ENCODE results near the gene VHLL. TPM values are rescaled to one million over a fixed set of nuclear protein-coding genes. Genes with fewer than 3 reads are reported as not detected.
A peak's percentile ranks its signal among the peaks of the same experiment; 100 is the strongest.

VHLL gene
- polyA plus RNA-seq, 1 experiment = not detected

DNA sequence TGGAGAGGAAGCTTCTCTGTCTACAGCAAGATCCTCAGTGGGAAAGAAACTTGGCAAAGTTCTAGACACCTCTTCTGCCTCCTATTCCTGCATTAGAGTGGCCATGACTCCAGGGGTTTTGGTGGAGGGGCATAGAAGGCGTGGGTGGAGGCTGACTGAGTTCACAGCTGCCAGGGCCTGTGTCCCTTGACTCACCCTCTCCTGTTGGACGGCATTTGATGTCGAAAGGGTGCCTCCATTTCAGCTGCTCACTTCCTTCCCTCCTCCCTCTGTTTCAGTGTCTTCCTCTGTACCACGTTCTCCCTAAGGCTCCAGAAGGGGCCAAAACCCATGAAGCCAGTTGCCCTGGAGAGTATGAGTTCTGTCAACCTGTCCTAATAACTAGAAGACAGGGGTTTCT, 14.3 kb downstream of the VHLL start:
- Histone ChIP-seq H3K4me3 (ENCODE audit: low read depth, low read length) (no peak overlapping the region), H3K27me3 (ENCODE audit: control insufficient read depth, insufficient read depth, low read length) (no peaks in the 10 kb centered on the region), H3K36me3 (ENCODE audit: control insufficient read depth, insufficient read depth, low read length) (peaks cover 1% of the 10 kb centered on the region)
- no peak for DNase-seq (ENCODE audit: low read depth)
- TF ChIP-seq, protein P1, sequence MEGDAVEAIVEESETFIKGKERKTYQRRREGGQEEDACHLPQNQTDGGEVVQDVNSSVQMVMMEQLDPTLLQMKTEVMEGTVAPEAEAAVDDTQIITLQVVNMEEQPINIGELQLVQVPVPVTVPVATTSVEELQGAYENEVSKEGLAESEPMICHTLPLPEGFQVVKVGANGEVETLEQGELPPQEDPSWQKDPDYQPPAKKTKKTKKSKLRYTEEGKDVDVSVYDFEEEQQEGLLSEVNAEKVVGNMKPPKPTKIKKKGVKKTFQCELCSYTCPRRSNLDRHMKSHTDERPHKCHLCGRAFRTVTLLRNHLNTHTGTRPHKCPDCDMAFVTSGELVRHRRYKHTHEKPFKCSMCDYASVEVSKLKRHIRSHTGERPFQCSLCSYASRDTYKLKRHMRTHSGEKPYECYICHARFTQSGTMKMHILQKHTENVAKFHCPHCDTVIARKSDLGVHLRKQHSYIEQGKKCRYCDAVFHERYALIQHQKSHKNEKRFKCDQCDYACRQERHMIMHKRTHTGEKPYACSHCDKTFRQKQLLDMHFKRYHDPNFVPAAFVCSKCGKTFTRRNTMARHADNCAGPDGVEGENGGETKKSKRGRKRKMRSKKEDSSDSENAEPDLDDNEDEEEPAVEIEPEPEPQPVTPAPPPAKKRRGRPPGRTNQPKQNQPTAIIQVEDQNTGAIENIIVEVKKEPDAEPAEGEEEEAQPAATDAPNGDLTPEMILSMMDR (IDR thresholded peaks at IDR 0.05; ENCODE audit: insufficient read depth, low read depth, low read length) = no peak
- POLR2A ChIA-PET = no interaction called here
- CTCF ChIA-PET = no interaction called here

DNA sequence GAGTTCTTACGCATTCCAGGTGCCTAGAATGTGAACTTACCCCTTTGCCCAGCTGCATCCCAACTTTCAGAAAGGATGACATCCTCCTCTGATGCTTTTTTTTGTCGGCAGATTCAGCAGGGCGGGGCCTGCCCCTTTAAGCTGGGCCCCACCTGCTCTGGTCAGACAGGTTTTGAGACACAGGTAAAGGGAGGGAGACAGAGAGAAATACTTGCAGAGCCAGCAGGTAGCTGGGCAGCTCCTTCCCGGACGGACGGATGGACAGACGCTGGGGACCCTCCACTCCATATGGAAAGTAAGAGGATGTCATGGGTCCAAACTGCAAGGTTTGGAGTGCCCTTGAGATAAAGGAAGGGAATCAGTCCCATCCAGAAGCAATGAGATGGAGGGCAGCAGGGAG, 15.0 kb downstream of the VHLL start, which contains the start of gene TMEM79:
Gene TMEM79, plus strand, starts transcription at position 214 of the 400 bp plus-strand sequence. CDS start 902 bp downstream, outside the sequence.
- POLR2A ChIA-PET = no interaction called here

DNA sequence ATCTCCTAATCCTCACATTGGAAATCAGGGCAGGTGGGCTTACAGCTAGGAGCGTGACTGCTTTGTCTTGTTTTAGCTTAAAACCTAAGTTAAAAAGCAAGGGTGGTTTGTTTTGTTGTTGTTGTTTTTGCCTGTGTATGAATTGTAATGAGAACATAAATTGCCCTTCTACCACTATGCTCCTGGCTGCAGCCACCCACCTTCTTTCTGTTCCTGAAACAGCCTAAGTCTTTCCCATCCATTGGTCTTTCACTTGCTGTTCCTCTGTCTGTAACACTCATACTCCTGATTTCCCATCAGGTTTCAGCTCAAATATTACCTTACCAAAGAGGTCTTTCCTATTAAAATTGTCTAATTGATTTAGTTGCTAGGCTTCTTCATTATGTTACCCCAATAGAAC, 15.6 kb downstream of the VHLL start:
- Histone ChIP-seq H3K4me3 (ENCODE audit: low read depth, low read length) (peak overlapping the region; percentile 90), H3K36me3 (ENCODE audit: control insufficient read depth, insufficient read depth, low read length) (no peaks in the 10 kb centered on the region; the same call in none of the 2 replicates), H3K27me3 (ENCODE audit: control insufficient read depth, insufficient read depth, low read length) (no peaks in the 10 kb centered on the region)
- POLR2A ChIA-PET = no interaction called here
- DNase-seq (ENCODE audit: low read depth) = no peak
- TF ChIP-seq, protein P1 (IDR thresholded peaks at IDR 0.05; ENCODE audit: insufficient read depth, low read depth, low read length) = no peak
- CTCF ChIA-PET = interaction anchor here (1.4 to 1.6 kb wide), 2 partner anchors 12 to 76 kb away, joined by 3 to 7 read pairs; partner anchors contain the start of gene GLMP

More for the DNA sequence above, 15.0 kb downstream of the VHLL start, which contains the start of gene TMEM79:
- DNase-seq (ENCODE audit: low read depth) = no peak
- CTCF ChIA-PET = interaction anchor here (1.4 to 1.6 kb wide), 2 partner anchors 11 to 76 kb away, joined by 3 to 7 read pairs; partner anchors contain the start of gene GLMP
- Histone ChIP-seq H3K36me3 (ENCODE audit: control insufficient read depth, insufficient read depth, low read length) (peaks cover 1% of the 10 kb centered on the region), H3K27me3 (ENCODE audit: control insufficient read depth, insufficient read depth, low read length) (no peaks in the 10 kb centered on the region), H3K4me3 (ENCODE audit: low read depth, low read length) (peak within 1 kb of the TSS; percentile 90)
- TF ChIP-seq, protein P1 (IDR thresholded peaks at IDR 0.05; ENCODE audit: insufficient read depth, low read depth, low read length) = no peak

DNA sequence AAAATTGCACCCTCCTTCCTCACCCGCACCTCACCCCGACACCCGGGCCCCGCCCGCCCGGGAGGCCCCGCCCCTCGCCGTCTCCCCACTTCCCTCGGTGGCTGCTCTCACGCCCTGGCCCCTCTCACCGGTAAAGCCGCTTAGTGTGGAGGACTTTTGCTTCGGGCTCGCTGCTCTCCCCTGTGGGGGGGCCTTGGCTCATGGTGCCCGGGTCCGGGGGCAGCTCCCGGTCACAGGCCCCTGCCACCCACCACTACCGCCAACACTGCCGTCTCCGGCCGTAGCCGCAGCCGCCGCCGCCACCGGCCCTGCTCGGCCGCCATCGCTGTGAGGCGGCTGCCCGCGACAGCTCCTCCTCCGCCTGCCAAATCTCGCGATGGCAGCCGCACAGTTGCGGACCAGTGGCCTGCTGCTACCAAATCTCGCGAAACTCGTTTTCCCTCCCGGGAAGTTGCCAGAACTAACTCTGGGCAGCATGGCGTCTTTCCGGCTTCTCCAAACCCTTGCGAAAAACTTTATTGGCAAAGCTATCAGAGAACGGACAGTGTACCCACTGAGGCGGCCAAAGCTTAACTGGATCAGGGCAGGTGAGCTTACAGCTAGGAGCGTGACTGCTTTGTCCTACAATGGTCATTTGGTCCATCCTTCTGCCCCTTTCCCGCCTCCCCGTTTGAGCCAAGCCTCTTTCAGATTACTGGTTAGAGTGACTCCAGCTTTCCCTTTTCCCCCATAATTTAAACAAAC, 16.5 kb downstream of the VHLL start, which contains the start of gene SMG5:
Gene SMG5, minus strand, starts transcription at position 347 of the 744 bp plus-strand sequence. Its CDS starts 145 bp downstream, at position 202.
- DNase-seq (ENCODE audit: low read depth) = peak; percentile 87
- ChIA-PET POLR2A (interaction anchor here (0.6 to 1.2 kb wide), 3 partner anchors 20 to 70 kb away, joined by 3 to 5 read pairs (median 5); partner anchors contain the start of gene PMF1), CTCF (interaction anchor here (0.6 to 1.6 kb wide), 8 partner anchors 9 to 183 kb away, joined by 3 to 7 read pairs (median 3); partner anchors contain the start of gene GLMP)
- Histone ChIP-seq H3K27me3 (ENCODE audit: control insufficient read depth, insufficient read depth, low read length) (no peaks in the 10 kb centered on the region), H3K36me3 (ENCODE audit: control insufficient read depth, insufficient read depth, low read length) (peaks cover 2% of the 10 kb centered on the region), H3K4me3 (ENCODE audit: low read depth, low read length) (peak within 1 kb of the TSS; percentile 90)
- TF ChIP-seq, protein P1 (IDR thresholded peaks at IDR 0.05; ENCODE audit: insufficient read depth, low read depth, low read length) = no peak
